Natural killer cell (primary cell): Measurements from ENCODE around the gene KCNF1. TPM values are rescaled to one million over a fixed set of nuclear protein-coding genes. Genes with fewer than 3 reads are reported as not detected.

ENCODE experiments used
- ATAC-seq, 3 donors: fragments of 150-1000 bp in 2 of 3; fragments of 200-7000 bp in 1 of 3; cut with Tn5 transposase; 1 replicate in 1 of 3; 2 replicates in 2 of 3; pipeline ENCODE4 v1.10.0; 2021; ENCODE audit warnings: mild to moderate bottlenecking in 2 of 3, moderate library complexity in 2 of 3
- DNase-seq, 2 donors: peaks; one replicate each; pipeline versions ENCODE4 v3.0.0 to v3.0.0-alpha.2; 2013 to 2021; ENCODE audit warnings: mixed read lengths in 1 of 2
- H3K27ac ChIP-seq: one replicate; pipeline ENCODE4 v1.5.1; 2013; ENCODE audit warnings: mild to moderate bottlenecking, low read length
- H3K27me3 ChIP-seq: one replicate; pipeline ENCODE4 v1.6.1; 2013; ENCODE audit warnings: low read length; ENCODE audit not compliant: control insufficient read depth, insufficient read depth
- H3K36me3 ChIP-seq: one replicate; pipeline ENCODE4 v1.6.1; 2013; ENCODE audit warnings: low read length; ENCODE audit not compliant: control insufficient read depth, insufficient read depth
- H3K4me1 ChIP-seq: one replicate; pipeline ENCODE4 v1.6.1; 2013; ENCODE audit warnings: low read length; ENCODE audit not compliant: control insufficient read depth, insufficient read depth
- H3K4me3 ChIP-seq: one replicate; pipeline ENCODE4 v1.5.1; 2013; ENCODE audit warnings: low read length
- H3K9me3 ChIP-seq: one replicate; pipeline ENCODE4 v1.6.1; 2013; ENCODE audit warnings: low read length; ENCODE audit not compliant: control insufficient read depth, insufficient read depth
- H3K27ac Mint-ChIP-seq, 2 donors: one replicate each; pipeline ENCODE4 v1.8.0; 2022; ENCODE audit warnings: mild to moderate bottlenecking in 2 of 2, mixed read lengths in 2 of 2, moderate library complexity in 1 of 2
- H3K27me3 Mint-ChIP-seq, 2 donors: one replicate each; pipeline ENCODE4 v1.8.0; 2022; ENCODE audit warnings: low read depth in 2 of 2, mixed read lengths in 2 of 2
- H3K36me3 Mint-ChIP-seq: one replicate; pipeline ENCODE4 v1.8.0; 2022; ENCODE audit warnings: mixed read lengths
- H3K4me1 Mint-ChIP-seq, 2 donors: one replicate each; pipeline ENCODE4 v1.8.0; 2022; ENCODE audit warnings: mixed read lengths in 2 of 2
- H3K4me3 Mint-ChIP-seq: one replicate; pipeline ENCODE4 v1.8.0; 2022; ENCODE audit warnings: mild to moderate bottlenecking, moderate library complexity, mixed read lengths
- H3K9me3 Mint-ChIP-seq, 2 donors: one replicate each; pipeline ENCODE4 v1.8.0; 2022; ENCODE audit warnings: mixed read lengths in 2 of 2
- WGBS: methylation state at CpG from one replicate; pipeline ENCODE4 v1.1.7; 2013; ENCODE audit warnings: missing lambda C conversion rate; ENCODE audit not compliant: insufficient coverage; 5-methylcytosine and 5-hydroxymethylcytosine counted together
- intact Hi-C: fragments of 100-400 bp; cut with micrococcal nuclease; formaldehyde crosslinking; loops from one replicate; pipeline ENCODE4 v1.14.2; 2022
- total RNA-seq, 4 donors: library from RNA; stranded (reverse); fragments of 120-200 nt in 1 of 4; gene quantifications; one replicate each; pipeline versions ENCODE4 v1.2.3 to v1.2.4, GENCODE V29; 2013 to 2022
- TF ChIP-seq, protein P1 (sequence below): fragments of 200-600 bp; IDR thresholded peaks from one replicate; pipeline ENCODE4 v1.8.0; 2022; ENCODE audit warnings: antibody characterized with exemption

The KCNF1 gene
- total RNA-seq, 3 donors from 2014 or later (not counting 1 experiment from before 2014, with no cell fraction given), result not detected

DNA sequence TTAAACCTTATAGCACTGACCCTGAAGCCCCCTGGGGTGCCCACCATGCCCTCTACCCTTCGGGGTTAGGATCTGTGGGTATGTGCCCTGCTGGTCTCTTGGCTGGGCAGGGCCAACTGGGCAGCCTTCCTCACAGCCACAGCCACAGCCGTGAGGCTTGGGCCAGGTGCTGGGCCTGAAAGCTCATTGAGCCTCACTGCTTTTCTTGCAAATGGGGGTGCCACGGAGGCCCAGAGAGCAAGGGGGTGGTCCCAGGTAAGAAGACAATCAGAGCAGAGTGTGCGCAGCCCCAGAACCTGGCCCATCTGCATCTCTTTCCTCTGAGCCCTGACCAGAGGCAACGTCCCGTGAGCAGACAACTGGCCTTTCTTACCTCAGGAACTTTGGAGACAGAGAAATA is 34.7 kb downstream of the KCNF1 start:
- intact Hi-C loops, result no loop called here
- Histone ChIP-seq H3K9me3 (no peaks in the 10 kb centered on the region), H3K4me1 (no peaks in the 10 kb centered on the region), H3K36me3 (no peaks in the 10 kb centered on the region), H3K27me3 (peaks cover 4% of the 10 kb centered on the region), H3K27ac (no peak overlapping the region), H3K4me3 (no peak overlapping the region)
- DNase-seq (no peak), ATAC-seq (no peak)
- Mint-ChIP-seq H3K36me3 (no peaks in the 10 kb centered on the region), H3K27ac (no peak overlapping the region), H3K4me1 (no peaks in the 10 kb centered on the region), H3K27me3 (peaks cover 35 to 41% of the 10 kb centered on the region in 2 donors), H3K4me3 (no peak overlapping the region), H3K9me3 (no peaks in the 10 kb centered on the region)
- 92% methylated on average over 6 of the region's 6 CpGs for WGBS
- TF ChIP-seq, protein P1, sequence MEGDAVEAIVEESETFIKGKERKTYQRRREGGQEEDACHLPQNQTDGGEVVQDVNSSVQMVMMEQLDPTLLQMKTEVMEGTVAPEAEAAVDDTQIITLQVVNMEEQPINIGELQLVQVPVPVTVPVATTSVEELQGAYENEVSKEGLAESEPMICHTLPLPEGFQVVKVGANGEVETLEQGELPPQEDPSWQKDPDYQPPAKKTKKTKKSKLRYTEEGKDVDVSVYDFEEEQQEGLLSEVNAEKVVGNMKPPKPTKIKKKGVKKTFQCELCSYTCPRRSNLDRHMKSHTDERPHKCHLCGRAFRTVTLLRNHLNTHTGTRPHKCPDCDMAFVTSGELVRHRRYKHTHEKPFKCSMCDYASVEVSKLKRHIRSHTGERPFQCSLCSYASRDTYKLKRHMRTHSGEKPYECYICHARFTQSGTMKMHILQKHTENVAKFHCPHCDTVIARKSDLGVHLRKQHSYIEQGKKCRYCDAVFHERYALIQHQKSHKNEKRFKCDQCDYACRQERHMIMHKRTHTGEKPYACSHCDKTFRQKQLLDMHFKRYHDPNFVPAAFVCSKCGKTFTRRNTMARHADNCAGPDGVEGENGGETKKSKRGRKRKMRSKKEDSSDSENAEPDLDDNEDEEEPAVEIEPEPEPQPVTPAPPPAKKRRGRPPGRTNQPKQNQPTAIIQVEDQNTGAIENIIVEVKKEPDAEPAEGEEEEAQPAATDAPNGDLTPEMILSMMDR, result no peak

DNA sequence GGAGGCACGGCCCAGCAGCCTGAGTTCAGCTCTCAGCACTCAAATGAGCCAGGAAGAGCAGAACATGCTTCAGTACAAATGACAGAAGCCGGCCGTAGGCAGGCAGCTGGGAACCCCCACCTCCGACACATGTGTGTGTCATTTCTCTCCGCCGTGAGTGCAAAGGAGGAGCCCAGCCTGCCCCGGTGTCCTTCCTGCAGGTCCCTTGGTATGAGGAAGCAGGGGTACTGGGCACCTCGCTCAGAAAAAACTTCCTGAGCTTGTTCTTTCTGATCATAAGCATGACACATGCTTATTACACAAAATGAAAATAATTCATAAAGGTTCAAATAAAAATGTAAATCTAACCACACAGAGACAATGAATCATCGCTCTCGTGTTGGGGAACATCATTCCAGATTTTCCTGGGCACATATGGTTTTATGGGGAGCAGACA is 35.3 kb downstream of the KCNF1 start:
- WGBS, result 41% methylated on average over 10 of the region's 10 CpGs

DNA sequence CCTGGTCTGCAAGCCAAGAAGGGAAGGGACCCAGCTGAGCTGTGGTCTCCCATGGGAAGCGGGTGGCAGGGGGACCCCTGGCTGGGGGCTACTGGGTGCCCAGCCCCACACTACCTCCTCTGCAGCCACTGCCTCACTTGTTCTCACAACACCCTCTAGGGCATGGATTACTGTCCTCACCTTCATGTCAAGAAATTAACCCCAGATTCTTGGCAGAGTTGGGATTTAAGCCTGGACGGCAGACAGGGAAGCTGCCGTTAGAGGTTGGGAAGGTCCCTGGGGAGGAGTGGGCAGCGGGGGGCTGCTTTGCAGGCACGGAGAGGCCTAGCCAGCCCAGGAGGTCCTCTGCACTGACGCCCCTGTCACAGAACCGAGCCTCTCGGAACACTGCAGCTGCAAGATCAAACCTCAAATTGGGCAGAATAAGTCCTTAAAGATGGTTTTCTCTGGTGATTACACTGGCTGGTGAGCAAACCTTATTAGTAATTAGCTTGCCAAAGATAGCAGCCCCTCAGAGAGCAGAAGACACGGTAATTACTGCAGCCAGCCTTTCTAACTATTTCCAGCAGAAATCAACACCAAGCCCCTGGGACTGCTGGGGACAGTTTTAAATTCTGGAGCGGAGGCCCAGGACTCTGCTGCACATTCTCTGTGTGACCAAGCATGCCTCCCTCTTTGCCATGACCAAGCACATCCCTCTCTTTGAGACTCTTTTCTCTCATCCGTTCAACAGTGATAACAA is 35.9 kb downstream of the KCNF1 start:
- peaks cover 2% of the 10 kb centered on the region in 2 donors for H3K4me1 Mint-ChIP-seq

More for the DNA sequence above, 35.3 kb downstream of the KCNF1 start:
- Histone ChIP-seq H3K27me3 (peaks cover 4% of the 10 kb centered on the region), H3K4me3 (no peak overlapping the region), H3K27ac (no peak overlapping the region), H3K9me3 (no peaks in the 10 kb centered on the region), H3K4me1 (peaks cover 6% of the 10 kb centered on the region), H3K36me3 (no peaks in the 10 kb centered on the region)
- intact Hi-C loops, result no loop called here
- no peak overlapping the region for H3K4me3 Mint-ChIP-seq
- no peaks in the 10 kb centered on the region for H3K36me3 Mint-ChIP-seq
- TF ChIP-seq, protein P1, result no peak
- no peaks in the 10 kb centered on the region for H3K4me1 Mint-ChIP-seq
- peaks cover 34 to 41% of the 10 kb centered on the region in 2 donors for H3K27me3 Mint-ChIP-seq
- no peak for DNase-seq
- H3K9me3 Mint-ChIP-seq, result no peaks in the 10 kb centered on the region
- no peak for ATAC-seq
- H3K27ac Mint-ChIP-seq, result no peak overlapping the region

More for the DNA sequence above, 35.9 kb downstream of the KCNF1 start:
- Histone ChIP-seq H3K4me3 (no peak overlapping the region), H3K36me3 (no peaks in the 10 kb centered on the region), H3K27me3 (peaks cover 4% of the 10 kb centered on the region), H3K9me3 (no peaks in the 10 kb centered on the region), H3K4me1 (peaks cover 12% of the 10 kb centered on the region), H3K27ac (no peak overlapping the region)
- H3K27me3 Mint-ChIP-seq, result peaks cover 34 to 40% of the 10 kb centered on the region in 2 donors
- ATAC-seq (no peak), DNase-seq (no peak)
- TF ChIP-seq, protein P1, result no peak
- H3K27ac Mint-ChIP-seq, result no peak overlapping the region
- intact Hi-C loops, result no loop called here
- no peaks in the 10 kb centered on the region for H3K36me3 Mint-ChIP-seq
- H3K4me3 Mint-ChIP-seq, result no peak overlapping the region
- no peaks in the 10 kb centered on the region for H3K9me3 Mint-ChIP-seq
- 86% methylated on average over 10 of the region's 11 CpGs for WGBS
